ENCODE measurements around the gene FOXF2. TPM values are rescaled to one million over a fixed set of nuclear protein-coding genes. Genes with fewer than 3 reads are reported as not detected.
"Not testable (repeated sequence)": the region's sequence is repeated elsewhere in the genome, so short reads cannot be mapped to it uniquely, and the experiment has no call there.

FOXF2 gene
- total RNA-seq, 4 donors from 2014 or later: 0.59 to 1.4 (median 0.77) TPM

DNA sequence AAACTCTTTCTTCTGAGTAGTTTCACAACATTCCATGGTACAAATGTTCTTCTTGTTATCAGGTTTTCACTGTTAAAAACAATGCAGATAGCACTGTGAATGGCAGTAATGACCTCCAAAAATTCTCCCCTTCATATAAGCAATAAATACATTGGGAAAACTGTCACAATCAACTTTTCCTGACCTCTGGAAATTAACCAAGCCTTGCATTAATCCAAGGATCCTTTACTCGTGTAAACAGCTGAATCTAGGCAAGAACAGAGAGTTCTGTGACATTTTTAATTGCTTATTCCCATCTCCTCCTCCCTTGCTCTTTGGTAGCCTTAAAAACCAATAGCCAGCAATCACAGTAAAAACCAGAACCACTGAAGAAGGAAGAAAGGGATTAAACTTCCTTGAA lies 39.7 kb upstream of the FOXF2 start:
- intact Hi-C loops (cut with DNase I; ENCODE audit: low total_unique reads): no loop called here
- no peak for DNase-seq (ENCODE audit: low spot score in 2 of 2)

DNA sequence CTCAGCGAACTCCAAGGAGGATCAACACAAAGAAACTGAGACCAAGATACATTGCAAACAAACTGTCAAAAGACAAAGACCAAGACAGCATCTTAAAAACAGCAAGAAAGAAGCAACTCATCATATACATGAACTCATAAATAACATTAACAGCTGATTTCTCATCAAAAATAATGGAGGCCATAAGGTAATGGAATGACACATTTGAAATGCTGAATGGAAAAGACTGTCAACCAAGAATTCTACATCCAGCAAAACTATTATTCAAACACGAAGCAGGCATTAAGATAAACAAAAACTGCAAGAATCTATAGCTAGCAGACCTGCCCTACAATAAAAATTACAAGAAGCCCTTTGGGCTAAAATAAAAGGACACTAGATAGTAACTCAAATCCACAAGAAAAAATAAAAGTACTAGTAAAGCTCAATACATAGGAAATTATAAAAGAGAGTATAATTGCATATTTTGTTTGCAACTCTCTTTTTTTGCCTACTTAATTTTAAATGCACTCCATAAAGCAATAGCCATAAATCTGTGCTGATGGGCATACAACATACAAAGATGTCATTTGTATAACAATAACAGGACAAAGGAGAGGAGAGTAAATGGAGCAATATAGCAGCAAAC lies 37.9 kb upstream of the FOXF2 start:
- intact Hi-C loops (cut with DNase I; ENCODE audit: low total_unique reads): no loop called here
- 83 to 89% methylated on average over 2 of the region's 2 CpGs for WGBS, 2 donors
- H3K4me3 ChIP-seq (ENCODE audit: low read depth, poor library complexity, severe bottlenecking): no peak overlapping the region
- TF ChIP-seq, protein P1, sequence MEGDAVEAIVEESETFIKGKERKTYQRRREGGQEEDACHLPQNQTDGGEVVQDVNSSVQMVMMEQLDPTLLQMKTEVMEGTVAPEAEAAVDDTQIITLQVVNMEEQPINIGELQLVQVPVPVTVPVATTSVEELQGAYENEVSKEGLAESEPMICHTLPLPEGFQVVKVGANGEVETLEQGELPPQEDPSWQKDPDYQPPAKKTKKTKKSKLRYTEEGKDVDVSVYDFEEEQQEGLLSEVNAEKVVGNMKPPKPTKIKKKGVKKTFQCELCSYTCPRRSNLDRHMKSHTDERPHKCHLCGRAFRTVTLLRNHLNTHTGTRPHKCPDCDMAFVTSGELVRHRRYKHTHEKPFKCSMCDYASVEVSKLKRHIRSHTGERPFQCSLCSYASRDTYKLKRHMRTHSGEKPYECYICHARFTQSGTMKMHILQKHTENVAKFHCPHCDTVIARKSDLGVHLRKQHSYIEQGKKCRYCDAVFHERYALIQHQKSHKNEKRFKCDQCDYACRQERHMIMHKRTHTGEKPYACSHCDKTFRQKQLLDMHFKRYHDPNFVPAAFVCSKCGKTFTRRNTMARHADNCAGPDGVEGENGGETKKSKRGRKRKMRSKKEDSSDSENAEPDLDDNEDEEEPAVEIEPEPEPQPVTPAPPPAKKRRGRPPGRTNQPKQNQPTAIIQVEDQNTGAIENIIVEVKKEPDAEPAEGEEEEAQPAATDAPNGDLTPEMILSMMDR (IDR thresholded peaks at IDR 0.05): no peak
- TF ChIP-seq POLR2A (IDR thresholded peaks at IDR 0.05): no peak
- no peak for DNase-seq (ENCODE audit: low spot score in 2 of 2)

More for the DNA sequence above, 39.7 kb upstream of the FOXF2 start:
- TF ChIP-seq, protein P1 (IDR thresholded peaks at IDR 0.05): no peak
- TF ChIP-seq POLR2A (IDR thresholded peaks at IDR 0.05): no peak
- WGBS, 2 donors: 35 to 37% methylated on average over 1 of the region's 1 CpG
- H3K4me3 ChIP-seq (ENCODE audit: low read depth, poor library complexity, severe bottlenecking): no peak overlapping the region

DNA sequence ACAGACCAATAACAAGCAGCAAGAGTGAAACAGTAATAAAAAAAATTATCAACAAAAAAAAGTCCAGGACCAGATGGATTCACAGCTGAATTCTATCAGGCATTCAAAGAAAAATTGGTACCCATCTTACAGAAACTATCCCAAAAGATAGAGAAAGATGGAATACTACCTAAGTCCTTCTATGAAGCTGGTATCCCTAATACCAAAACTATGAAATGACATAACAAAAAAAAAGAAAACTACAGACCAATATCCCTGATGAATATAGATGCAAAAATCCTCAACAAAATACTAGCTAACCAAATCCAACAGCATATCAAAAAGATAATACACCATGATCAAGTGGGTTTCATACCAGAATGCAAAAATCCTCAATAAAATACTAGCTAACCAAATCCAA lies 34.3 kb upstream of the FOXF2 start:
- H3K4me3 ChIP-seq (ENCODE audit: low read depth, poor library complexity, severe bottlenecking); DNase-seq (ENCODE audit: low spot score in 2 of 2); intact Hi-C loops (cut with DNase I; ENCODE audit: low total_unique reads): not testable (repeated sequence)

DNA sequence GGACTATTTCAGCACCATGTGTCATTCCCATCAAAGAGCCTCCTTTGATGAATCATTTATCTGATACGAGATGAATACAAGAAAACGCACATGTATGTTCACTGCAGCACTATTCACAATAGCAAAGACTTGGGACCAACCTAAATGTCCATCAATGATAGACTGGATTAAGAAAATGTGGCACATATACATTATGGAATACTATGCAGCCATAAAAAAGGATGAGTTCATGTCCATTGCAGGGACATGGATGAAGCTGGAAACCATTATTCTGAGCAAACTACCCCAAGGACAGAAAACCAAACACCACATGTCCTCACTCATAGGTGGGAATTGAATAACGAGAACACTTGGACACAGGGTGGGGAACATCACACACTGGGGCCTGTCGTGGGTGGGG lies 27.7 kb upstream of the FOXF2 start:
- DNase-seq (ENCODE audit: low spot score in 2 of 2); H3K4me3 ChIP-seq (ENCODE audit: low read depth, poor library complexity, severe bottlenecking); intact Hi-C loops (cut with DNase I; ENCODE audit: low total_unique reads): not testable (repeated sequence)
- 80 to 92% methylated on average over 4 of the region's 4 CpGs for WGBS, 2 donors

DNA sequence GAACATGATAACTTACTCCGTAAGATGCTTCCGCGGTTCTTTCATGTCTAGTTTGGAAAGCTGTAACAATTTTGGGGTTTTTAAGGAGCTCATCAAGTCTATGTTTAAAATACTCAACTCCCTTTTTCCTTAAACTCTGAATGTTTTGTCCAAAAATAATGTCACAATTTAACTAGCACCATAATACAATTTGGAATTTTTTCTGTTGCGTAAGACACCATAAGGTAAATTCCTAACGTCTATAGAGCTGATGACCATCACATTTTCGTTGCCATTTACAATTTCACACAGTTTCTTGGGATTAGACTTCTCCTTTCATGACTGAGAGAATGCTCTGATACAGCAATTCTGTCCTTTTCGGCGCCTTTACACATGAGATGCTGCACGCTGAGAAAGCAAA lies 26.7 kb upstream of the FOXF2 start:
- H3K4me3 ChIP-seq (ENCODE audit: low read depth, poor library complexity, severe bottlenecking): no peak overlapping the region
- 91 to 95% methylated on average over 9 of the region's 9 CpGs for WGBS, 2 donors
- DNase-seq (ENCODE audit: low spot score in 2 of 2): no peak
- no peak for TF ChIP-seq POLR2A (IDR thresholded peaks at IDR 0.05)
- TF ChIP-seq, protein P1 (IDR thresholded peaks at IDR 0.05): no peak
- intact Hi-C loops (cut with DNase I; ENCODE audit: low total_unique reads): no loop called here

DNA sequence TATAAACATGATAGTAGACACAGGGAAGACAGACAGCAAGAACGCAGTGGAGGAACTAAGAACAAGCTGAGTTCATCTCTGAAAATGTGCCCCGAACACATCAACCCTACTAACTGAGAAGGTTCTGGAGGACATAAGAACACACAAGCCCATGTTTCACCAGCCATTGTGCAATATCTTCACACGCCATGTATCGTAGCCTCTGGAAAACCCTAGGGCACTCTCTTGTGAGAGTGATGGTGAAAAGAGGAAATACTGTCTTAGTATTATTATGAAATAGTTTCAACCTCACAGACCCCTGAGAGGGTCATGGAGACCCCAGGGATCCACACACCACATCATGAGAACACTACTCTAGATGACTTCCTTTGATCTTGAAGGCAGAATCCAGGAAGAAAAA lies 26.1 kb upstream of the FOXF2 start:
- no peak for TF ChIP-seq POLR2A (IDR thresholded peaks at IDR 0.05)
- TF ChIP-seq, protein P1 (IDR thresholded peaks at IDR 0.05): no peak
- H3K4me3 ChIP-seq (ENCODE audit: low read depth, poor library complexity, severe bottlenecking): no peak overlapping the region
- intact Hi-C loops (cut with DNase I; ENCODE audit: low total_unique reads): no loop called here
- whole genome bisulfite sequencing, 2 donors: 75 to 78% methylated on average over 4 of the region's 4 CpGs
- no peak for DNase-seq (ENCODE audit: low spot score in 2 of 2)
